Esophagus muscularis mucosa (tissue), 4 donors: Measurements from ENCODE around the gene SRXN1. TPM values are rescaled to one million over a fixed set of nuclear protein-coding genes. Genes with fewer than 3 reads are reported as not detected.

ENCODE experiments used
- DNase-seq: peaks from one replicate; pipeline ENCODE4 v3.0.0-alpha.2; 2017; ENCODE audit errors: extremely low spot score
- H3K27ac ChIP-seq, 4 donors: fragments of 200-600 bp; sonication (generic); replicated peaks in 1 of 4; 1 replicate in 3 of 4; 2 replicates in 1 of 4; pipeline ENCODE4 v1.5.1; 2016 to 2019; ENCODE audit warnings: mild to moderate bottlenecking in 1 of 4
- H3K27me3 ChIP-seq, 4 donors: fragments of 200-600 bp; sonication (generic); one replicate each; pipeline versions ENCODE4 v1.5.1 to v1.6.0; 2016 to 2019
- H3K36me3 ChIP-seq, 4 donors: fragments of 200-600 bp; sonication (generic); one replicate each; pipeline ENCODE4 v1.5.1; 2016 to 2019
- H3K4me1 ChIP-seq, 4 donors: fragments of 200-600 bp; sonication (generic); one replicate each; pipeline ENCODE4 v1.5.1; 2016 to 2019
- H3K4me3 ChIP-seq, 4 donors: fragments of 200-600 bp; sonication (generic); 1 replicate in 2 of 4; 2 replicates in 2 of 4; pipeline ENCODE4 v1.5.1; 2016 to 2019; ENCODE audit warnings: mild to moderate bottlenecking in 4 of 4, moderate library complexity in 1 of 4
- H3K9me3 ChIP-seq, 4 donors: fragments of 200-600 bp; sonication (generic); 1 replicate in 3 of 4; 2 replicates in 1 of 4; pipeline ENCODE4 v1.5.1; 2016 to 2019
- CTCF ChIP-seq, 3 experiments: fragments of 200-600 bp in 2 of 3; fragments of 450-650 bp in 1 of 3; sonication (generic) in 2 of 3; IDR thresholded peaks; one replicate each; pipeline ENCODE4 v1.5.1; 2017 to 2019; ENCODE audit warnings: antibody characterized with exemption in 3 of 3, mild to moderate bottlenecking in 2 of 3, moderate library complexity in 1 of 3
- EP300 ChIP-seq: sonication (generic); formaldehyde crosslinking; IDR thresholded peaks from one replicate; pipeline ENCODE4 v1.6.1; 2017; ENCODE audit warnings: antibody characterized with exemption
- POLR2A ChIP-seq: fragments of 450-650 bp; IDR thresholded peaks from one replicate; pipeline ENCODE4 v1.6.1; 2017; ENCODE audit warnings: antibody characterized with exemption, moderate library complexity, mild to moderate bottlenecking, low read depth
- POLR2AphosphoS5 ChIP-seq, 2 donors: sonication (generic); formaldehyde crosslinking; IDR thresholded peaks; one replicate each; pipeline ENCODE4 v1.6.1; 2017; ENCODE audit warnings: antibody characterized with exemption in 2 of 2
- WGBS: methylation state at CpG from one replicate; pipeline ENCODE4 v1.1.5; 2018; 5-methylcytosine and 5-hydroxymethylcytosine counted together
- intact Hi-C: fragments of 100-400 bp; cut with DNase I; formaldehyde crosslinking; loops from one replicate; pipeline ENCODE4 v1.15.1; 2023
- total RNA-seq, 4 donors: library from RNA; depleted of rRNA; stranded (reverse); fragments of >200 nt; gene quantifications; one replicate each; pipeline versions ENCODE4 v1.1.0 to v1.2.1, GENCODE V29; 2016

SRXN1 gene
- total RNA-seq, 4 donors from 2014 or later: 37.0 to 58.2 (median 41.4) TPM

- Histone ChIP-seq H3K4me1 (peaks cover 18 to 36% (median 28%) of the 10 kb centered on the region in 4 donors), H3K4me3 (no peak overlapping the region), H3K36me3 (peaks cover 4 to 19% (median 17%) of the 10 kb centered on the region in 4 donors), H3K27me3 (peaks cover 0 to 12% (median 0%) of the 10 kb centered on the region in 4 donors), H3K9me3 (no peaks in the 10 kb centered on the region), H3K27ac (no peak overlapping the region)
- intact Hi-C loops: loop anchor here (5.0 kb wide), 3 partner anchors 112 to 197 kb away; partner anchors contain the start of genes CSNK2A1 and FAM110A
- TF ChIP-seq CTCF (IDR thresholded peaks at IDR 0.05) (no peak), EP300 (no peak), POLR2AphosphoS5 (IDR thresholded peaks at IDR 0.05) (no peak), POLR2A (no peak)
- DNase-seq: no peak
- WGBS: 89% methylated on average over 3 of the region's 3 CpGs
Measured at GRCh38 chr20:654417-654750, 1.4 kb upstream of the SRXN1 start.

- Histone ChIP-seq H3K27ac (peak overlapping the region; percentile 81 to 90 (median 88)), H3K9me3 (no peaks in the 10 kb centered on the region), H3K36me3 (peaks cover 4 to 24% (median 23%) of the 10 kb centered on the region in 4 donors), H3K27me3 (peaks cover 0 to 7% (median 0%) of the 10 kb centered on the region in 4 donors), H3K4me1 (peaks cover 18 to 36% (median 28%) of the 10 kb centered on the region in 4 donors), H3K4me3 (peak overlapping the region; percentile 77 to 95 (median 84))
- intact Hi-C loops: loop anchor here (5.0 kb wide), 3 partner anchors 112 to 197 kb away; partner anchors contain the start of genes CSNK2A1 and FAM110A
- 19% methylated on average over 20 of the region's 31 CpGs for WGBS
- TF ChIP-seq POLR2AphosphoS5 (IDR thresholded peaks at IDR 0.05): peak in 1 of 2 donors; percentile 3
- no peak for TF ChIP-seq POLR2A
- TF ChIP-seq CTCF (IDR thresholded peaks at IDR 0.05): no peak
- TF ChIP-seq EP300: no peak
- DNase-seq: no peak
Measured at GRCh38 chr20:653590-654416, 803 bp upstream of the SRXN1 start.

- H3K36me3 ChIP-seq: peaks cover 14 to 36% (median 34%) of the 10 kb centered on the region in 4 donors
- no peak for TF ChIP-seq CTCF (IDR thresholded peaks at IDR 0.05)
- TF ChIP-seq POLR2AphosphoS5 (IDR thresholded peaks at IDR 0.05): no peak
- no peak for TF ChIP-seq EP300
- no peak for TF ChIP-seq POLR2A
- peaks cover 18 to 36% (median 28%) of the 10 kb centered on the region in 4 donors for H3K4me1 ChIP-seq
- 5% methylated on average over 7 of the region's 36 CpGs for WGBS
- H3K9me3 ChIP-seq: peaks cover 0 to 10% (median 0%) of the 10 kb centered on the region in 4 donors
- intact Hi-C loops: loop anchor here (5.0 kb wide), 3 partner anchors 110 to 195 kb away; partner anchors contain the start of genes CSNK2A1 and FAM110A
- DNase-seq: no peak
- H3K27ac ChIP-seq: peak overlapping the region; percentile 81 to 90 (median 88)
- H3K4me3 ChIP-seq: peak overlapping the region; percentile 77 to 95 (median 84)
- H3K27me3 ChIP-seq: no peaks in the 10 kb centered on the region
Measured at GRCh38 chr20:652615-653109, 338 bp downstream of the SRXN1 start.

GRCh38 chr20:651713-652614, 1.0 kb downstream of the SRXN1 start:
- WGBS: 71% methylated on average over 13 of the region's 20 CpGs
- TF ChIP-seq CTCF (IDR thresholded peaks at IDR 0.05) (no peak), EP300 (no peak), POLR2A (no peak), POLR2AphosphoS5 (IDR thresholded peaks at IDR 0.05) (no peak)
- peak overlapping the region; percentile 81 to 90 (median 88) for H3K27ac ChIP-seq
- H3K4me1 ChIP-seq: peaks cover 21 to 38% (median 29%) of the 10 kb centered on the region in 4 donors
- no peak for DNase-seq
- peak overlapping the region; percentile 77 to 95 (median 84) for H3K4me3 ChIP-seq
- intact Hi-C loops: loop anchor here (5.0 kb wide), 3 partner anchors 110 to 195 kb away; partner anchors contain the start of genes CSNK2A1 and FAM110A
- H3K27me3 ChIP-seq: no peaks in the 10 kb centered on the region
- H3K36me3 ChIP-seq: peaks cover 21 to 43% (median 41%) of the 10 kb centered on the region in 4 donors
- peaks cover 0 to 13% (median 0%) of the 10 kb centered on the region in 4 donors for H3K9me3 ChIP-seq
